GM23338 (cell line): ENCODE measurements around the gene TSLP.

Source experiments
- EZH2phosphoT487 ChIP-seq: fragments of 200-600 bp; sonication (generic); IDR thresholded peaks from one replicate; pipeline ENCODE4 v1.8.1; 2018; ENCODE audit warnings: antibody characterized with exemption; ENCODE audit not compliant: unreplicated experiment
- TF ChIP-seq, protein P1 (sequence below), 2 experiments: fragments of 200-600 bp in 1 of 2; sonication (generic) in 1 of 2; conservative IDR thresholded peaks; 2 replicates each; pipeline versions ENCODE4 v1.5.1 to v1.6.1; 2016 to 2017; ENCODE audit warnings: antibody characterized with exemption in 2 of 2, low read depth in 2 of 2, mild to moderate bottlenecking in 2 of 2, moderate library complexity in 1 of 2

DNA sequence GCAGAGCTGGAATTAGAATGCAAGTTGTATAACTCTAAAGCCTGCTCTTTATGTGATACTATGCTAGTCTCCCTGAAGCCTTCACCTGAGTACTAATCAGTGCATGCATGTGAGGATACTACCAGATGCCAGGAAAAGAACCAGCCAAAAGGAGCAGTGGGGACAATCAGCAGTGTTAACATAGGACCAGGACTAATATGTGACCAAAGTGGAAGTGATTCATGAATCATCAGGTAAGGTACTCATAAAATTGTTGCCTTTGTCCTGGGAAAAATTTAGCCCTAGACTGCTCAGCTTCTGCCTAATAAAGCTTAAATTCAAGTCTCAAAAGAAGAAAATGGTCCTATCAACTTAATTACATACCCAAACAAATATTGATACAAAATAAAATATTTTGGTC is 13.4 kb upstream of the TSLP start:
- TF ChIP-seq, protein P1, sequence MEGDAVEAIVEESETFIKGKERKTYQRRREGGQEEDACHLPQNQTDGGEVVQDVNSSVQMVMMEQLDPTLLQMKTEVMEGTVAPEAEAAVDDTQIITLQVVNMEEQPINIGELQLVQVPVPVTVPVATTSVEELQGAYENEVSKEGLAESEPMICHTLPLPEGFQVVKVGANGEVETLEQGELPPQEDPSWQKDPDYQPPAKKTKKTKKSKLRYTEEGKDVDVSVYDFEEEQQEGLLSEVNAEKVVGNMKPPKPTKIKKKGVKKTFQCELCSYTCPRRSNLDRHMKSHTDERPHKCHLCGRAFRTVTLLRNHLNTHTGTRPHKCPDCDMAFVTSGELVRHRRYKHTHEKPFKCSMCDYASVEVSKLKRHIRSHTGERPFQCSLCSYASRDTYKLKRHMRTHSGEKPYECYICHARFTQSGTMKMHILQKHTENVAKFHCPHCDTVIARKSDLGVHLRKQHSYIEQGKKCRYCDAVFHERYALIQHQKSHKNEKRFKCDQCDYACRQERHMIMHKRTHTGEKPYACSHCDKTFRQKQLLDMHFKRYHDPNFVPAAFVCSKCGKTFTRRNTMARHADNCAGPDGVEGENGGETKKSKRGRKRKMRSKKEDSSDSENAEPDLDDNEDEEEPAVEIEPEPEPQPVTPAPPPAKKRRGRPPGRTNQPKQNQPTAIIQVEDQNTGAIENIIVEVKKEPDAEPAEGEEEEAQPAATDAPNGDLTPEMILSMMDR (conservative IDR thresholded peaks at IDR 0.05; ENCODE audit: low read depth in 2 of 2) = no peak
- TF ChIP-seq EZH2phosphoT487 = no peak
